HG03354 (cell line): ENCODE data around the gene PROX1.

Source experiments
- ATAC-seq: cut with Tn5 transposase; IDR thresholded peaks from one replicate; pipeline ENCODE4 v1.9.1; 2021; ENCODE audit warnings: mild to moderate bottlenecking; ENCODE audit not compliant: unreplicated experiment, poor library complexity, severe bottlenecking

Gene PROX1

DNA sequence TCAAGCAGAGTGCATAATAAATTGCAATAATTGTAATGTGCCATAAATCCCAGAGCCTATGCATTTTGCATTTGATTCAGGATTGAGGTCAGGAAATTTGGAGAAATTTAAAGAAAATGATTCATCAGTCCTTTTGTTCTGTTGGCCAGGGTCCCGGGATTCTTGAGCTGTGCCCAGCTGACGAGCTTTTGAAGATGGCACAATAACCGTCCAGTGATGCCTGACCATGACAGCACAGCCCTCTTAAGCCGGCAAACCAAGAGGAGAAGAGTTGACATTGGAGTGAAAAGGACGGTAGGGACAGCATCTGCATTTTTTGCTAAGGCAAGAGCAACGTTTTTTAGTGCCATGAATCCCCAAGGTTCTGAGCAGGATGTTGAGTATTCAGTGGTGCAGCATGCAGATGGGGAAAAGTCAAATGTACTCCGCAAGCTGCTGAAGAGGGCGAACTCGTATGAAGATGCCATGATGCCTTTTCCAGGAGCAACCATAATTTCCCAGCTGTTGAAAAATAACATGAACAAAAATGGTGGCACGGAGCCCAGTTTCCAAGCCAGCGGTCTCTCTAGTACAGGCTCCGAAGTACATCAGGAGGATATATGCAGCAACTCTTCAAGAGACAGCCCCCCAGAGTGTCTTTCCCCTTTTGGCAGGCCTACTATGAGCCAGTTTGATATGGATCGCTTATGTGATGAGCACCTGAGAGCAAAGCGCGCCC, 8.7 kb downstream of the PROX1 start:
- no peak for ATAC-seq

- no peak for ATAC-seq
Measured at GRCh38 chr1:213997038-213997771, 9.4 kb downstream of the PROX1 start.

DNA sequence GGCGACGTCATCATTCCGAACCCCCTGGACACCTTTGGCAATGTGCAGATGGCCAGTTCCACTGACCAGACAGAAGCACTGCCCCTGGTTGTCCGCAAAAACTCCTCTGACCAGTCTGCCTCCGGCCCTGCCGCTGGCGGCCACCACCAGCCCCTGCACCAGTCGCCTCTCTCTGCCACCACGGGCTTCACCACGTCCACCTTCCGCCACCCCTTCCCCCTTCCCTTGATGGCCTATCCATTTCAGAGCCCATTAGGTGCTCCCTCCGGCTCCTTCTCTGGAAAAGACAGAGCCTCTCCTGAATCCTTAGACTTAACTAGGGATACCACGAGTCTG, 10.0 kb downstream of the PROX1 start:
- no peak for ATAC-seq

GRCh38 chr1:213998785-213999184, 11.0 kb downstream of the PROX1 start:
- no peak for ATAC-seq

DNA sequence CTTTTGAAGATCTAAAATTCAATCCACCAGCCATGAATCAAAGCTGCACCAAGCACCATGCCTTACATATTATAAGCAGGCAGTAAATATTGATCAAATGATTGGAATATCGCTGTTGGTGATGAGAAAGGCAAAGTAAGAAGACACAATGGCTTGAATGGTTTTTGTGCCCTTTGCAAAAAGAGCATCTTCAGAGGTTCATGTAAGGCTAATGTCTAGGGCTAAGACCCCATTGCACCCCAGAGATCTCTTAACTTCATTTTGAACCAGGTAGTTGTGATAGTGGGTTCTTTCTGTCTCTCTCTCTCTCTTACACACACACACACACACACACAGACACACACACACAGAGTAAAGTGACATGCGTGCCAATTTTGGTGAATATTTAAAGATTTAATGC, 12.0 kb downstream of the PROX1 start:
- ATAC-seq, result no peak

GRCh38 chr1:214002060-214002459, 14.3 kb downstream of the PROX1 start:
- ATAC-seq, result no peak

DNA sequence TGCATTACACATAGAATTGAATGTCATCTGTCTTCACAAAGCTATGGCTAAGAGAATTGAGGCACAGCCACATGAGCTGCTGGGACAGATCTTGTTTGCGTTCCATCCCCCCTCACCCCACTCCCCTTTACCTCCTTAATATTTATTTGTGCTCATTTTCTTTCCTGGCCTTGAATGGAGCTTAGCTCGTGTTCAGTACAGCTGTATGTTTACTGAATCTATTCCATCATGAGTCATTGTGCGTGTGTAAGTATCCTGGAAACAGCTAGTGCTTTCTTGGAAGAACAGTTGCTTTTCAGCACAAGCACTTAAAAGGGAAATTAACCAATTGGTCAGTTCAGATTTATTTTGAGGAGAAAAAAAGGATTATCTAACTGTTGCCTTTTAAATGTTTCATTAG, 14.7 kb downstream of the PROX1 start:
- no peak for ATAC-seq

GRCh38 chr1:214003233-214003632, 15.5 kb downstream of the PROX1 start:
- ATAC-seq, result no peak

- ATAC-seq, result no peak
Measured at GRCh38 chr1:214004014-214004413, 16.2 kb downstream of the PROX1 start.

DNA sequence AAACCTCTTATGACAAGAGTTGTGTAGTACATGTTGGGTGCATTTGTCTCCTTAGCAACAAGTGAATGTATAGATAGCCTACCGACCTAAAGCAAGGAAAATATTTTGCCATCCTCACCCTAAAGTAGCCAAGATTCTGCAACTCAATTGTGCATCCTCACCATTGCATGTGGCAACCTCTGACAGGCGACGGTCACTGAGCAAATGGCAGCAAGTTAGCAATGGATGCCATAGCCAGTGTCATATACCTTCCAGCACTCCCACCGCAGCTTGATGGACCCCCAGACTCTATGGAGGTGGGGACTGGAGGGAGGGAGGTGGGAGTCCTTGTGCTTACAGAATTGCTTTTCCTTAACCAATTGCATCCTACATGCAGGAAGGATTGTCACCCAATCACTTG, 17.0 kb downstream of the PROX1 start:
- no peak for ATAC-seq

DNA sequence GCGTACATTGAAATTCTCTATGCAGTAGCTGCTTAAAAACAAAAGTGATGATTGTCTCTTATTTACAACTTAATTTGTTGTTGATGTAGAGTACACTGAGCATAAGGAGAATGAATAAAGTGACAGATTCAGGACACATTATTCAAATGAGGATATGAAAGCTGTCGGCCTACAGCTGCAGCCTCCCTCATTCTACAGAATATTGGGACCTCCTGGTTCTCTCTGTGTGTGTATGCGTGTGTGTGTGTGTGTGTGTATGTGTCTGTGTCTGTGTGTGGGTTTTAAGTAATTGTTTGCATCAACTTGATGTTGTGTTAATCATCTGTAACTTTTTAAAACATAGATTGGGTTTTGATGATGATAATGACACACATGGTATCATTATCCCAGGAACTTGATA, 17.9 kb downstream of the PROX1 start:
- ATAC-seq, result no peak

DNA sequence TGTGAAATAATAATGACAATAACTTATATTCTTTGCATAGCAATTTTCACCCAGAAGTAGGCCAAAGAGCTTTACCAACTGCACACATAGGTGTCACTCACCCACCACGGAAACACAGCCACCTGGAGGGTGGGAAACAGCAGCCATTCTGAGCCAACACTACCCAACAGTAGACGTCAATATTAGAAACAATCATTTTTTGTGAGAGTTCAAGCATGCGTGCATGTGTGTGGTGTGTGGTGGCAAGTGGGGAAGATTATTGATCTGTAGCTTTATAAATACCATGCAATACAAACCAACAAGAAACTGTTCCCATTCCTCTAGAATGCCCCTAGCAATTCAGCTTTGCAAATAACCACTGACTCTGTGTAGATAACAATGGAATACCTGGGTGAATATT, 19.1 kb downstream of the PROX1 start:
- no peak for ATAC-seq

GRCh38 chr1:214008347-214008746, 20.6 kb downstream of the PROX1 start:
- ATAC-seq, result no peak

GRCh38 chr1:214008791-214009422, 21.1 kb downstream of the PROX1 start:
- ATAC-seq, result no peak

DNA sequence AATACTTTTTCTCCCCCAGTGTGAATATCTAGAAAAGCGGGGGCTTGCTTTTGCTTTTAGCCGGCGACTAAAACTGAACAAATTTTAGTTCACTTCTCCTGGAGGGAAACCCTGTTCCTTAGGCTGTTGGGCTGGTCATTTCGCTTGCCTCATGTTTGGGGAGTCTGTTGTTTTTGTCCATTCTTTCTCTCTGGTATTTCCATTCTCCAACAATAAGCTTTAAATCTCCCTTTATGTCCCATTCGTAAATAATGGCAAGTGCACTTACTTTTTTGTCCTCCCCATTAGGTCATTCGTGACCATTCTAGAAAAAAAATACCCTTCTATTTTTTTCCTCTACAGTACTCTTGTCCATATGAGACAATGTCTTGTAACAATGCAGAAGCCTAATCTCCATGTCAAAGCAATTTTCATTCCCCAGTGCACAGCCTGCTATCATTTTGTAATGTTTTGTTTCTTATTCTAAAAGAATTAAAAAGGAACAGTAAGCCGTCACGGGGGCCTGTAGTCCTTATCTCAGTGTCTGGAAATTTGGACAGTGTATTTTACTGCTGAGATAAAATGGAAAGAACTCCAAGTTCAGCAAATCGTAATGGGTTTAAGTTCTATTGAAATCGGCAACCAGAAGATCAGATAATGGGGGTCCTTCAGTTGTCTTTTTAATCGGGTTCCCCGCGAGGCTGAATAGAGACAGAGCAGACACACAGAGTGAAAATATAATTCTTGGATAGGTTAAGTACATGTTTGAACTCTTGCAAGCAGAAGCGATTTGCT, 21.8 kb downstream of the PROX1 start:
- ATAC-seq, result no peak

GRCh38 chr1:214010197-214010573, 22.4 kb downstream of the PROX1 start:
- ATAC-seq, result no peak

- no peak for ATAC-seq
Measured at GRCh38 chr1:214010717-214011116, 22.9 kb downstream of the PROX1 start.

- ATAC-seq, result no peak
Measured at GRCh38 chr1:214012418-214012817, 24.6 kb downstream of the PROX1 start.

DNA sequence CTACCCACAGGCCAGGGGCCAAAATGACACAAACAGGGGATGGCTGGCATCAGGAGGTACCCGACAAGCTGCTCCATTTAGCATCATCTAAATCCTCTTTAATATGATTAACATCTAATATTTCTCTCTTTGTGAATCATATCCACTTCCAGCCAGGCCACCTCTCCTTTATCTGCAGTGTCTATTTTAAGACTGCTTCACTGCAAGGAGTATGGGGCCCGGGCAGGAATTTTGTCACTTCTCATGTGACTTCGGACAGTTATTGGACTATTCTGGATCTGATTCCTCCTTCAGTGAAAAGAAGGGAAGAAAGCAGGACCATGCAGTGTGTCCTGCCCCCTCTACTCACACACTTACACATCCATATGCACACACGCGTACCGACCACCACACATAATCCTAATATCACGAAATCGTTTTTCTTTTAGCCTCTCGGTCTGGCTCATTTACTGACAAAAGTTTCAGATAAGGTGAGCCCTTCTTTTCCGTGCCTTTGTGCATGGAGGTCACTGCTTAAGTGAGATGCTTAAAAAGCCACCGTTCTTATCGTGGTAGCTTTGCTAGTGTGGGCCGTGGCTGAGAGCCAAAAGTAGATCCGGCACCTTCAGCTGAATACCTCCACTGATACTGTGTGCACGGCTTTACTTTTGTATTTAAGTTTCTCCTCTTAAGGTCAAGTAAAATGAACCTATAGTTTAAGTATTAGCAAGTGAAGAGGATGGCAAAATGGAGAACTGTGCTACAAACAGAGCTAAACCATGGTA, 26.0 kb downstream of the PROX1 start:
- ATAC-seq, result no peak

- ATAC-seq, result no peak
Measured at GRCh38 chr1:214014730-214015129, 27.0 kb downstream of the PROX1 start.
